Small intestine (tissue), 7 donors: ENCODE data around the gene PLEKHH2. TPM values are rescaled to one million over a fixed set of nuclear protein-coding genes. Genes with fewer than 3 reads are reported as not detected.
A peak's percentile ranks its signal among the peaks of the same experiment; 100 is the strongest.

Experiments
- DNase-seq, 2 donors: peaks; one replicate each; pipeline versions ENCODE4 v3.0.0 to v3.0.0-alpha.2; 2013
- FAIRE-seq: peaks from 2 replicates; lab custom pipeline; 2012; peaks lifted over from hg19 to GRCh38; lab: Jason Lieb, UNC
- H3K27ac ChIP-seq, 3 donors: one replicate each; pipeline ENCODE4 v1.5.1; 2013; ENCODE audit warnings: low read length in 2 of 3, mild to moderate bottlenecking in 2 of 3, control low read depth in 1 of 3, inconsistent platforms in 1 of 3, low read depth in 1 of 3, moderate library complexity in 1 of 3
- H3K27me3 ChIP-seq, 3 donors: one replicate each; pipeline ENCODE4 v1.6.1; 2013; ENCODE audit warnings: low read length in 3 of 3, inconsistent platforms in 1 of 3; ENCODE audit not compliant: control insufficient read depth in 3 of 3, insufficient read depth in 3 of 3
- H3K36me3 ChIP-seq, 3 donors: one replicate each; pipeline ENCODE4 v1.6.1; 2013; ENCODE audit warnings: low read length in 3 of 3, inconsistent platforms in 1 of 3, low read depth in 1 of 3, mild to moderate bottlenecking in 1 of 3, moderate library complexity in 1 of 3; ENCODE audit not compliant: control insufficient read depth in 3 of 3, insufficient read depth in 2 of 3
- H3K4me1 ChIP-seq, 3 donors: one replicate each; pipeline ENCODE4 v1.6.1; 2013; ENCODE audit warnings: low read length in 2 of 3, inconsistent platforms in 1 of 3, low read depth in 1 of 3, mild to moderate bottlenecking in 1 of 3, moderate library complexity in 1 of 3; ENCODE audit not compliant: control insufficient read depth in 3 of 3, insufficient read depth in 2 of 3
- H3K4me3 ChIP-seq, 3 donors: one replicate each; pipeline ENCODE4 v1.5.1; 2013; ENCODE audit warnings: low read length in 3 of 3, control low read depth in 1 of 3, inconsistent platforms in 1 of 3, low read depth in 1 of 3, mild to moderate bottlenecking in 1 of 3, moderate library complexity in 1 of 3
- H3K9me3 ChIP-seq, 2 donors: one replicate each; pipeline ENCODE4 v1.6.1; 2013; ENCODE audit warnings: low read depth in 1 of 2, low read length in 1 of 2; ENCODE audit not compliant: control insufficient read depth in 2 of 2, insufficient read depth in 1 of 2
- WGBS, 3 donors: extraction: QIAGEN DNeasy Blood & Tissue Kit; methylation state at CpG; one replicate each; pipeline ENCODE4 v1.1.7; 2013; 5-methylcytosine and 5-hydroxymethylcytosine counted together
- polyA plus RNA-seq, 4 donors: library from polyadenylated mRNA; stranded (reverse) in 3 of 4; unstranded in 1 of 4; fragments of 200-250 nt in 3 of 4; fragments of 120-200 nt in 1 of 4; gene quantifications; one replicate each; pipeline versions ENCODE4 v1.2.1 to v1.2.3, GENCODE V29; 2013
- donor health status: healthy with polysubstance abuse.
- donor health status: control.
- donor health status: control.
- donor health status: Bipolar disorder and iron deficiency.
- donor health status: healthy.

The PLEKHH2 gene
- polyA plus RNA-seq, 4 donors: 1.1 to 9.7 (median 1.5) TPM

- Histone ChIP-seq H3K36me3 (no peaks in the 10 kb centered on the region), H3K9me3 (no peaks in the 10 kb centered on the region), H3K27ac (no peak overlapping the region), H3K4me3 (no peak overlapping the region), H3K27me3 (no peaks in the 10 kb centered on the region), H3K4me1 (no peaks in the 10 kb centered on the region)
- DNase-seq: peak; percentile 28 to 35
- no peak for FAIRE-seq
- WGBS, 3 donors: 8 to 15% (median 10%) methylated on average over 2 of the region's 2 CpGs
These were observed 31.9 kb upstream of the PLEKHH2 start for GRCh38 chr2:43605079-43605655.

- DNase-seq (no peak), FAIRE-seq (no peak)
- Histone ChIP-seq H3K4me1 (no peaks in the 10 kb centered on the region), H3K9me3 (no peaks in the 10 kb centered on the region), H3K27ac (no peak overlapping the region), H3K36me3 (no peaks in the 10 kb centered on the region), H3K4me3 (no peak overlapping the region), H3K27me3 (no peaks in the 10 kb centered on the region)
- WGBS, 3 donors: 87 to 91% (median 87%) methylated on average over 5 of the region's 5 CpGs
These were observed 31.2 kb upstream of the PLEKHH2 start for GRCh38 chr2:43605851-43606250.

GRCh38 chr2:43609290-43609918 is 27.7 kb upstream of the PLEKHH2 start:
- WGBS, 3 donors: 35 to 46% (median 42%) methylated on average over 6 of the region's 6 CpGs
- no peak for FAIRE-seq
- H3K4me1 ChIP-seq: no peaks in the 10 kb centered on the region
- H3K9me3 ChIP-seq: no peaks in the 10 kb centered on the region
- H3K27me3 ChIP-seq: no peaks in the 10 kb centered on the region
- DNase-seq: peak; percentile 65 to 71
- no peaks in the 10 kb centered on the region for H3K36me3 ChIP-seq
- H3K4me3 ChIP-seq: no peak overlapping the region
- H3K27ac ChIP-seq: no peak overlapping the region

GRCh38 chr2:43610361-43610760 is 26.7 kb upstream of the PLEKHH2 start:
- Histone ChIP-seq H3K4me1 (no peaks in the 10 kb centered on the region), H3K27ac (no peak overlapping the region), H3K9me3 (no peaks in the 10 kb centered on the region), H3K27me3 (no peaks in the 10 kb centered on the region), H3K36me3 (no peaks in the 10 kb centered on the region), H3K4me3 (no peak overlapping the region)
- FAIRE-seq: no peak
- no peak for DNase-seq
- WGBS, 3 donors: 89 to 95% (median 93%) methylated on average over 4 of the region's 4 CpGs

- Histone ChIP-seq H3K36me3 (no peaks in the 10 kb centered on the region), H3K9me3 (no peaks in the 10 kb centered on the region), H3K27ac (no peak overlapping the region), H3K4me3 (no peak overlapping the region), H3K4me1 (no peaks in the 10 kb centered on the region), H3K27me3 (no peaks in the 10 kb centered on the region)
- 39 to 58% (median 49%) methylated on average over 14 of the region's 14 CpGs for WGBS, 3 donors
- DNase-seq (peak; percentile 77 to 79), FAIRE-seq (no peak)
These were observed 24.8 kb upstream of the PLEKHH2 start for GRCh38 chr2:43611987-43612894.

- 74 to 91% (median 85%) methylated on average over 7 of the region's 7 CpGs for WGBS, 3 donors
- Histone ChIP-seq H3K4me3 (no peak overlapping the region), H3K36me3 (no peaks in the 10 kb centered on the region), H3K4me1 (no peaks in the 10 kb centered on the region), H3K27me3 (no peaks in the 10 kb centered on the region), H3K27ac (no peak overlapping the region), H3K9me3 (peaks cover 0 to 4% of the 10 kb centered on the region in 2 donors)
- DNase-seq (no peak), FAIRE-seq (no peak)
These were observed 24.1 kb upstream of the PLEKHH2 start for GRCh38 chr2:43612944-43613343.

- Histone ChIP-seq H3K27me3 (no peaks in the 10 kb centered on the region), H3K4me1 (no peaks in the 10 kb centered on the region), H3K36me3 (no peaks in the 10 kb centered on the region), H3K9me3 (peaks cover 0 to 4% of the 10 kb centered on the region in 2 donors), H3K27ac (no peak overlapping the region), H3K4me3 (no peak overlapping the region)
- no peak for FAIRE-seq
- whole genome bisulfite sequencing, 3 donors: 68 to 76% (median 74%) methylated on average over 5 of the region's 5 CpGs
- DNase-seq: no peak
These were observed 19.9 kb upstream of the PLEKHH2 start for GRCh38 chr2:43616967-43617680.

- FAIRE-seq (no peak), DNase-seq (no peak)
- Histone ChIP-seq H3K9me3 (peaks cover 0 to 4% of the 10 kb centered on the region in 2 donors), H3K4me1 (no peaks in the 10 kb centered on the region), H3K36me3 (no peaks in the 10 kb centered on the region), H3K27me3 (peaks cover 0 to 3% (median 0%) of the 10 kb centered on the region in 3 donors), H3K4me3 (no peak overlapping the region), H3K27ac (no peak overlapping the region)
- 93 to 95% (median 94%) methylated on average over 10 of the region's 10 CpGs for WGBS, 3 donors
These were observed 17.5 kb upstream of the PLEKHH2 start for GRCh38 chr2:43619511-43619910.
